HG03520 (cell line): ENCODE results near the gene CTU2.

Source experiments
- ATAC-seq: cut with Tn5 transposase; IDR thresholded peaks from one replicate; pipeline ENCODE4 v1.9.1; 2021; ENCODE audit warnings: mild to moderate bottlenecking, moderate library complexity; ENCODE audit not compliant: unreplicated experiment

CTU2 gene

DNA sequence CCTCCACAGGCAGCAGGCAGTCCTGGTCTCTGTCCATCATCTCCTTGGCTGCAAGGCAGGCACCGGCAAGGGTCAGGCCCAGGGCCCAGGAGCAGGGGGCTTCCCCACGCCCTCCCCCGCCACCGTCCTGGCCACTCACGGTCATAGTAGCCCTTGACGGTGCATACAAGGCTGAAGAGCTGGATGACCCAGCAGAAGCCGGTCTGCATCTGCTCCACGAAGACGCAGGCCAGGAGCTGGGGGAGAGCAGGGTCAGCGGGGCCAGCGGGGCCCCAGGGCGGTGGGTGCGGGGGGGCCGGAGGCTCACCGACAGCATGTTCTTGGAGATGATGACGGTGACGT, 20.1 kb downstream of the CTU2 start:
- no peak for ATAC-seq

DNA sequence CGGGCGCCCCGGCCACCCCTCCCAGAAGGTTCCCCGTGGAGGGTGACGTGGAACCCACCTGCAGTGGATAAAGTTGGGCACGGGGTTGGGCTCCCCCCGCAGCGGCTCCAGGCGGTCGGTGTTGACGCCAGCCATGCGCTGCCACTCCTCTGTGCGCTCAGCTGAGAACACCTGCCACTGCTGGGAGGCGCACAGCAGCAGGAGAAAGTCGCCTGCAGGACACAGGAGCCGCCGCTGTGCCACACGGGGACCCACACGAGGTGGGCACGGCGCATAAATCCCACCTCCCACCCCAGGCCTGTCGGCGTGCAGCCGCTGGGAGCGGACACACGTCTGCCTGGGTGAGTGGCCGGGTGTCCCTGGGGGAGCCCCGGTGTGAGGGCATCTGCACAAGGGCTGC, 20.7 kb downstream of the CTU2 start:
- ATAC-seq = no peak

DNA sequence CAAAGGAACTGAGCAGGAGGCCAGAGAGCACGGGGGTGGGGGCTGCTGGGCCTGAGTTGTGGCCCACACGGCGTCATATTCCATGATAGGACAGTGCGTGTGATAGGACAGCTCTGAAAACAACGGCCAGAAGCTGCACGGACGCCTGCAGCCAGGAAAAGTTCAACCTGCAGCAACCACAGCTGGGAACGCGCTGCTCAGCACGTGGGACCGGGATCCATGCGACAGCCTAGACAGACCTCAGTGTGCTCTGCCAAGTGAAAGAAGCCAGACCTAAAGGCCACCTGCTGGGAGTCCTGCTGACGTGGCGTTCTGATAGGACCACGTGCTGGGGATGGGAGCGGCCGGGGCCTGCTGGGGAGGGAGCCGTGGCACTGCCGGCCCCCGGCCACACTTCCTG, 21.6 kb downstream of the CTU2 start:
- no peak for ATAC-seq

DNA sequence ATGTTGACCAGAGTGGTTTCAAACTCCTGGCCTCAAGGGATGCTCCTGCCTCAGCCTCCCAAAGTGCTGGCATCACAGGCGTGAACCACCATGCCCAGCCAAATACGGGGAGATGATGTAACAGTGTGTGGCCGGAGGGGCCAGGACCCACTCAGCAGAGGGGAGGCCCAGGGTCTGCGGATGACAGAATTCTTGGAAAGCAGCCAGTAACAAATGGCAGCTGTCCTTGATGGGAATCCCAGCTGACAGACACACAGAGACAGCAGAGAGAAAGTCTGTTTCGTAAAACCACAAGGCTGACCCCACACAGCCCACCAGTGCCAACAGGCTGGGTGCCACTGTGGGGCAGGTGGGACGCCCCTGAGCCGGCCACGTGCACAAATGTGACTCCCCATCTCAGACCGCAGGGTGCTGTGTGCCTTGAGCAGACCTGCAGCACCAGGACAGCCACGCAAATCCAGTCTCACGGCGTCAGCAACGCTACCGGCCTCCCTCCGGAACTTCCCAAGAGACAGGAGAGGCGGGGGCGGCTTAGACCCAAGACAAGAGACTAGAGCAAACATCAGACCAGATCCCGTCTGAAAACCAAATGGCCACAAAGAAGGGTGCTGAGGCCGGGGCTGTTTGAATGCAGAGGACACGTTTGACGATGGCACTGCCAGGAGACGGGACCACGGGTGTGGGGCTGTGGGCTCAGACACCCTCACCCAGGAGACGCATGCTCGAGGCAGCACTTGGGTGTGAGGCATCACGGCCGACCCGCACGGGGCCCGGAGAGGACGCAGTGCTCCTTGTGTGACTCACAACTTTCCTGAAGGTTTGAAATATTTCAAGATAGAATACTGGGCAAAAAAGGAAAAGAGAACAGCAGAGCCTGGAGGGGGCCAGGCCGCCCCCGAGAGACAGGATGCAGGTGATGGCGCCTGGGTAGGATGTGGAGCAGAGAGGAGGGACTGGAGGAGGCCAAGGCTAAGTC, 24.6 kb downstream of the CTU2 start:
- ATAC-seq = no peak

DNA sequence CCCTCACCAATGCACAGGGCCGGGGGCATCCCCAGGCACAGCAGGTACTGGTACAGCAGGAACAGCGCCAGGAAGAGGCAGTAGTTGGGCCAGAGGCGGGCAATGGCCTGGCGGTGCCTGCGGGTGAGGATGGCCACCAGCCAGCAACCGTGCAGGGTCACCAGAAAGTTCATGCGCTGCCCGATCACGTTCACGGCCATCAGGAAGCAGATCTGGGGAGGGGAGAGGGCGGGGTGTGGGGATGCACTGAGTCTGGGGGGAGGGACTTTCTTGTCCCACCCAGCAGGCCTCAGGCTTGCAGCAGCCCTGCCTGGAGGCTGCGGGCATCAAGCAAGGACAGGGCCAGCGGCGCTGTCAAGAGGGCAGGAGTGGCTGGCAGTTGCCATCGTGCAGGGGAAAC, 25.4 kb downstream of the CTU2 start:
- ATAC-seq = no peak

DNA sequence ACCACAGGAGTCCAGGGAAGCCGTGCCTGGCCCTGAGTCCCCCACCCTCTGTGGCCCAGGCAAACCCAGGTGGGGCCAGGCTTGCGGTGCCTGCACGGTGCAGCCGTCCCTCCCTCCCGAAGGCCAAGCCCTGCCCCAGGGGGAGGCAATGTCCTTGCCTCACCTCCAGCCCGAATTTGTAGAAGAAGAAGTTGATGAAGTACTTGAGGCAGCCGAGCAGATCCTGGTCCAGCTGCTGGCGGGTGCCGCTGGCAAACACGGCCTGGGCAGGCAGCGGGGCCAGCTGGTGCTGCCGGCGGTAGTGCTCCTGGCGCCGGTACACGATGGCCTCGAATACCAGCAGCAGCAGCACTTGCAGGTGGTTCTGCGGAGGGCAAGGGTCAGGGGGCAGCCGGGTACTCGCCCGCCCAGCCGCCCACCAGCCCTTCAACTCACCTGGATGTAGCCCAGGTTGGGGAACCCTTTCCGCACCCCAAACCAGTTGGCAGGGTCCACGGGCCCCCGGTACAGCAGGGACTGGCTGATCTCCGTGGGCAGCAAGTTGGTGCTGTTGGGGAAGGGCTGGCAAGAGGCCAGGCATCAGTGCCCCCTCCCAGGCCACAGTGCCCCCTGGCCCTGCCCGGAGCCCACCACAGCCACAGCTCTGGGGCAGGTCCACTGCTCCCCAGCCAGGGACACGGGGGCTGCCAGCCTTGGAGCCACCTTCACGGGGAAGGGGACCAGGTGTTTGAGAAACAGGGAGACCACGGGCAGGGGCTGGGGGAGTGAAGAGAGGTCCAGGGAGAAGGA, 26.1 kb downstream of the CTU2 start:
- no peak for ATAC-seq

DNA sequence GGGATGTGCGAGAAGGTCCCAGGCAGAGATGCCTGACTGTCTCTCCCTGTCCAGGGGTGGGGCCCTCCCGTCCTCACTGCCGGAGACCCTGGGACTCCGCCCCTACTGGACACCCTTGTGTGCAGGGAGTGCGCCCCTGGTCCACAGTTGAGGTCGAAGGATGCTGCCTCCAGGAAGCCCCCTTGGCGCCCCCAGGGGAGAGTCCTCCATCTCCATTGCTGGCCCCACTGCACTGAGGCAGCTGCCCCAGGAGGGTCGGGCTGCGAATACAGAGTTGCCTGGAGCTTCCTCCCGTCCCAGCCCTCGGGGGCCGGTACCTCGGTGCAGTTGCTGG, 26.6 kb downstream of the CTU2 start:
- ATAC-seq = no peak

DNA sequence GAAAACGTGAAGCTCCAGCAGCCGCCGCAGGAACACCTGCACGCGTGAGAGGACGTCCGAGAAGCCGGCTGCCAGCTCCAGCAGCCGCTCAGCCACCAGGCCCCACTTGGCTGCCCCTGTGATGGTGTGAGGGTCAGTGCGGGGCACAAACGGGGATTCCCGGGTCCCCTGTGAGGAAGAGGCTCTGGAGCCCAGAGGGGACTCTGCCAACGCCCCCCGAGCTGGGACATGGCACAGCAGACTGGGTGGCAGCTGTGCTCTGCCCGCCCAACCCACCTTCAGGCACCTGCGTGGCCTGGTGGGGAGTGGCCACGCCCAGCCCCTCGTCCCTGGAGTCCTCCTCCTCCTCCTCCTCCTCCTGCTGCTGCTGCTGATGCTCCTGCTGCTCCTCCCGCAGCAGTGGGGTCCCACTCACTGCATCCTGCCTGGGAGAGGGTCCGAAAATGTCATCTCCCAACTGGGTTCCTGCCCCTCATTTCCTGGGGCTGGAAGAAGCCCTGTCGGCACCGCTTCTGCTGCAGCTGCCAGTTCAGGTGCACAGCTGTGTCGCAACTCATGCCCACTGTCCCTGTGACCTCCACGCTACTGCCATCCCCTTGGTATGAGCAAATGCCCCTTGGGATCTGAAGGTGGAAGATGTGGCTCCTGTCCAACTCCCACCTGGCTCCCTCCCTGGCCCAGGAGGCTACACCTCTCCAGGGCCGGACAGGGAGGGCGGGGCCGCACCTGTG, 27.5 kb downstream of the CTU2 start:
- no peak for ATAC-seq

DNA sequence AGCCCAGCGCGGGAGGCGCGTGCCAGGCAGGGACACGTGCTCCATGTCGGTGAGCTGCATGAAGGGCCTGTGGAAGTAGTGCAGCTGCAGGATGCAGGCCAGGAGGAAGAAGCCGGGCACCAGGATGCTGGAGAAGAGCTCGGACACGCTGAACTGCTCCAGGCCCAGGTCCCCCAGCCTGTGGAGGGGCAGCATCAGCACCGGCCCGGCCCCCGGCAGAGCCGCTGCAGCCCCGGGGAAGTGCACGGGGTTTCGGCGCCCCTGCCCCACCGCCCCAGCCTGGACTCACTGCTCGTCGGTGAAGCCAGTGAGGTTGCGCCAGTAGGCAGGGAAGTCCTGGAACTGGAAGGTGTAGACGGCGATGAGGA, 28.0 kb downstream of the CTU2 start:
- ATAC-seq = no peak

DNA sequence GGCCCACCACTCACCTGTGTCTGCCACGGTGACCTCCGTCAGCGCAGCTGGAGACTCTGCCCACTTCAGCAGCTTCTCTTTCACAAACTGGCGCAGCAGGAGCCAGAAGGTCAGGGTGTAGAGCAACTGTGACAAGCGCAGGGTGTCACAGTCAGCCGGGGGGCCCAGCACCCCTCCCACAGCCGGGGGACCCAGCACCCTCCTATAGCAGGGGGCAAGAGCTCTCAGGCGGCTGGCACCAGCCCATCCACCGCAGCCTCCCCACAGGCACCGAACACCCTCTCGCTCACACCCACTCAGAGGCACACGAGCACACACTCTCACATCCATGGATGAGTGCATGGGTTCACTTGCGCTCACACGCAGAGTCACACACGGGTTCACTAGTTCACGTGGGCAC, 28.8 kb downstream of the CTU2 start:
- ATAC-seq = no peak

DNA sequence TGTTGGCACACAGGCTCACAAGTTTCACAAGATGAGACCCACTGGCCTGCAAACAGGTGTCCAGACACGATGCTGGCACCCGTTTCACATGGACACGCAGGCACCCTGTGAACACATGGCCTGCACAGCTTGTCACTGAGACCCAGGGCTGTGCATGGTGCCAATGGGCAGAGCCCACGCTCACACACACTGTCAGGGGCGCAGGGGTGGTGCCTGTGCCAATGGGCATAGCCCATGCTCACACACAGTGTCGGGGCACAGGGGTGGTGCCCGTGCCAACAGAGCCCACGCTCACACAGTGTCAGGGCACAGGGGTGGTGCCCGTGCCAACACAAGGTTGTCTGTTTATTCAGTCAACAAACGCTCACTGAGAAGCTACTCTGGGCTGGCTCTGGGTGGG, 29.3 kb downstream of the CTU2 start:
- no peak for ATAC-seq

DNA sequence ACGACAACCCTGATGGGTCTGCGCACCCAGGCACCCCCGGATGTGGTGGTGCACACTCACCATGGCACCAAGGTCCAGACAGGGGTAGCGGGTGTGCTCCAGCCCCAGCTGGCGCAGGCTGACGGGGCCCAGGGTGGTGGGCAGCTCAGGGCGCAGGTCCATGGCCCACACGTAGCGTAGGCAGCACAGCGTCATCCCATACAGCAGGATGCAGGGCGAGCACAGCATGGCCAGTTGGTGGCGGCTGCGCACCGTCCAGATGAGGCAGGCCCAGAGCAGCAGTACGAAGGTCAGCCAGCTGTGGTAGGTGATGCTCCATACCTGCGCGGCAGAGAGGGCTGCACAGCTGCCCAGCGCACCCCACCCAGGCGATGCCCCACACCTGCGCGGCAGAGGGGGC, 29.8 kb downstream of the CTU2 start:
- ATAC-seq = no peak

DNA sequence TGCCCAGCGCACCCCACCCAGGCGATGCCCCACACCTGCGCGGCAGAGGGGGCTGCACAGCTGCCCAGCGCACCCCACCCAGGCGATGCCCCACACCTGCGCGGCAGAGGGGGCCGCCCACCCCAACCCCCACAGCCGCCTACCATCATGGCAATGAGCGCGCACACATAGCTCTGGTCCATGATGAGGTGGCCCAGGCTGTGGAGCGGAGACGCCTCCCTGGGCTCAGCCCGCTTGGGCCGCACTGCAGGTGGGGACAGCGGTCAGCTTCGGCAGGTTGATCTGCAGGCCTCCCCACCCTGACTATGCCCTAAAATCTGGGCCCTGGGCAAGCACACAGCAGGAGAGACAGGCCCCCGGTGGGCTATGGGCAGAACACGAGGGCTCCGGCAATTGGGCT, 30.2 kb downstream of the CTU2 start:
- no peak for ATAC-seq

DNA sequence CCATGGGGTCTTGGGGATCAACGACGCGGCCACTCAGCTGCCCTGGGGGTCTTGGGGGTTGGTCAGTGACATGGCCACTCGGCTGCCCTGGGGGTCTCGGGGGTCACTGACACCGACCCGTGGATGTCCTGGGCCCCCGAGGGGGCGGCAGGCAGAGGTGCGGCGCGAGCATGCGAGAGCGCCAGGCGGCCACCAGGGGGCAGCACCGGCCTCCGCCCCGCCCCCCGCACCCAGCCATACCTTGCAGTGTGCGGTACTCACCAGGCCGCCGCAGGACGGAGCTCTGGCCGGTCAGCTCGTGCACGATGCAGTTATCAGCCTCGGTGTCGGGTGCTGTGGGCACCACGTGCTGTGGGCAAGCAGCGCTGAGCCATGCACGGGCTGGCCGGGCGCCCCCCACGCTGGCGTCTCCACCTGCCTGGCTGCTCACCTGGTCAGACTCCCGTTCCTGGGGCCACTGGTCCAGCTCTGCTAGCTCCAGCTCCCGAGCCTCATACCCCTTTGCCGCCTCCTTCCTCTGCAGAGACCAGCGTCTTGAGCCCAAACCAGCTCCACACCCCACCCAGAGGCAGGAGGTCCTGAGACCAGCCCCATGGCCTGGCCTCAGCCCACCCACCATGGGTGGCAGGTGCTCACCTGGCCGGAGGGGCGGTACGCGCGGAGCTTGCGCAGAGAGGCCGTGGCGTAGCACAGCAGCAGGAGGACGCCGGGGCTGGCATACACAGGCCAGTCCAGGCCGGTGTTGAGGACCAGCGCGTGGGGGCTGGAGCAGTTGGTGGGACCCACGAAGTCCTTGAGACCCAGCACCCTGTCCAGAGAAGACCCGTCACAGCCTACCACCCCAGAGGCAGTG, 31.2 kb downstream of the CTU2 start:
- no peak for ATAC-seq

DNA sequence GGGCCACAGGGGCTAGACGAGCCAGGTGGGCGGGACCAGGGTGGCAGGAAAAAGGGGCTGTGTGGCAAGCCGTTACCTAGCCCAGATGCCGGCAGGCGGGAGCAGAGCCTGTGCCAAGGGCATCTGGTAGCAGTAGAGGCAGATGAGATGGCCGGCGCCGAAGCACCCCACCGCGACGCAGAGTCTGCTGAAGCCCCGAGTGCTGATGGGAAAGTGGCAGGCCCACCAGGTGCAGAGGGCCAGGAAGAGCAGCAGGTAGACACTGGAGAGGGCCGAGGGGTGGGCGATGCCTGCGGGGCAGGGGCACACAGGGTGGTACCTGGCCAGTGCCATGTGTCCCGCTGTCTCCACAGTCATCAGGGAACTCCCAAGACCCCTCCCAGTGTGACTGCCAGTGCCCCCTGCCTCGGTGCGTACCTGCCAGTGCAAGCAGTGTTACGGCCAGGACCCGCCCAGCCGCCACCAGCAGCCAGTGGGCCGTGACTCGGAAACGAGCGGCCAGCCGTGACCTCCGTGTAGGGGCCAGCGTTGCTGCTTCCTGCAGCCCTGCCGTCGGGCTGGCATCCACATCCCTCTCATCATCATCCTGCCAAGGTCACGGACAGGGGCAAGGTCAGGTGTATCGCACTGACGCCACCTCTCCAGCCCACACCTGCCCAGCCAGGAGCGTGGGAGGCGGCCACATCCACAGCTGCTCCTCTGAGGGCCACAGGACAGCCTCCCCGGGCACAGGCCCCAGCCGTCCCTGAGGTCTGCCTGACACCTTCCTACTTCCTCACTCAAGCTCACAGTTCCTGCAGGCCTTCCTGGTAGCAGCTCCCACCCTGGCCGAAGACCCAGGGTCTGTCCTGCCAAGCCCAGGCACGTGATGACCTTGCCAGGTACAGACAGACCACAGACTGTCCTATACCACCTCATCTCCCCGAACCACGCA, 32.1 kb downstream of the CTU2 start:
- ATAC-seq = no peak

DNA sequence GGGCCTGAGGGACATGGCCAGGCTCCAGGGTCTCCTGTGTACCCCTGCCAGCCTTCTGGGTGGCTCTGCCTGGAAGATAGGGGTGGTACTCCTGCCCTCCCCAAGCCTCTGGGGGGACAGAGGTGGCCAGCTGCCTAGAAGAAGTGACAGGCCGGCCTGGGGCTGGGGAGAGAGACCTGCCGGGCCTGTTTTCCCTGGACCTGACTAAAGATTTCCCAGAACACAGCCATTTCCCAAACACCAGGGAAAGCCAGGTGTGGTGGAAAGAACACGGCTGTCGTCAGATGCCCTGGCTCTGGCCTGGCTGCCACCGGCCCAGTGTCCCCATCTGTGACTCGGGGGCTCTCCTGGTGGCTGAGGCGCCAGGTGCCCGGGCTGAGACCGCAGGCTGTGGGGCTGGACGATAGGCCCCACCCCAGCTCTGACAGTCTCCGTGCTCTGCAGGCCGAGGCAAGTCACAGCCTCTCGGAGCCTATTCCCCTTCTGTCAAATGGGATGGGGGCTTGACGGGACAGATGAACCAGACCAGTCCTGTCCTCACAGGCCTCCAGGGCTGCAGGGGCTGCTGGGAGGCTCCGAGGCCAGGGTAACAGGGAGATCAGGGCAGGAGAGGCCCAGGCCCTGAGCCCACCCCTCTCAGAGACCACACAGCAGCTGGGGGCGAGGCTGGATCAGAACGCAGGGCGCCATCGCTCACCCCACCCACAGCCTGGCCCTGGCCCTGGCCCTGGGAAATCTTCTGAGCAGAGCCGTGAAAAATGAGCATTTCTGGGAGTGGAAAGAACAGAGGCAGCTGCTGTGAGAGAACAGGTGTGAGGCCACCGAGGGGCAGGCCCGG, 33.1 kb downstream of the CTU2 start:
- no peak for ATAC-seq

DNA sequence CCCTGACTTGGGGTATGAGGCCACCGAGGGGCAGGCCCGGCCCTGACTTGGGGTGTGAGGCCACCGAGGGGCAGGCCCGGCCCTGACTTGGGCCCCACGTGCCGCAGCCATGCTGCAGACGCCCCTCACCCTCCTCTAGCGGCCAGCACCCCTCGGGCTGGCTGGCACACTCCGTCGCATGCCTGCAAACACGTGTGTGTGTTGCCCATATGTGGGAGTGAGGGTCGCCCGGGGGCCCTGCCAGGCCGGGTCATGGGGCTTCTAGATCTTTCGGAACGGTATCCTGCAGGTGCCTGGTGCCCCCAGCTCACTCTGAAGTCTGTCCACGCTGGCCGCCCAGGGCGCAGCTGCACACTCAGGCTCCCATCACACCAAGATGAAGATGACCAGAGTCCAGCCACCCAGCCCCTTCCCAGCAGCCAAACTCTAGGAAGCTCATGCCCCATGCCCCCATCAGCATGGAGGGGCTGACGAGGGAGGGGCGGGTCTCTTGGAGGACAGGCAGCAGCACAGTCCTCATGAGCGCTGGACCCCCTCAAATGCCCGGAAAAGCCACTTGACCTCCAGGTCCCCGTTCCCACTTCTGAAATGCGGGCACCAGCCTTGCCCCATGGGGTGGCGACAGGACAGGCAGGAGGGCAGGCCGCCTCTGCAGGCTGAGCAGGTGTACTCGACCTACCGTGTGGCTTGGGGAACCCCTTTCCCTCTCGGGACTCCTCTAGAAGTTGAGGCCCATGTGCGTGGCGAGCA, 33.8 kb downstream of the CTU2 start:
- no peak for ATAC-seq

DNA sequence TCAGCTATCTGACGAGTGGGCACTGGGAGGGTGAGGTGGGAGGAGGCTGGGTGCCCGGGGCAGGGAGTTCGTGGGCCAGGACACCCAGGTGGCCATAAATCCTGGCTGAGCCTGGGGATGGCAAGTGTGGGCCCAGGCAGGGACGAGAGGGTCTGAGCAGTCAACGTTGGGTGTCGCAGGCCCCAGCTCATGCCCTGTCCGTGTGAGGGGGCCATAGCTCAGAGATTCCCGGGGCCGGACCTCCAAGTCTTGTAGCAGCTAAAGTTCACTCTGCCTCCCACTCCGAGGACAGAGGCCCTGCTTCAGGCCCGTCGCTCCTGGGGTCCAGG, 34.4 kb downstream of the CTU2 start:
- ATAC-seq = no peak
